ENCODE data around the gene NOC3L. TPM values are rescaled to one million over a fixed set of nuclear protein-coding genes. Genes with fewer than 3 reads are reported as not detected.

Gene NOC3L
- total RNA-seq, 1 donor from 2014 or later, result 20.9 TPM

GRCh38 chr10:94320285-94320914 is 42.3 kb downstream of the NOC3L start:
- Histone ChIP-seq H3K4me1 (no peaks in the 10 kb centered on the region), H3K27me3 (no peaks in the 10 kb centered on the region), H3K4me3 (no peak overlapping the region), H3K36me3 (peaks cover 23% of the 10 kb centered on the region), H3K27ac (no peak overlapping the region), H3K9me3 (no peaks in the 10 kb centered on the region)
- DNase-seq, result no peak
- ATAC-seq, result peak; percentile 61
- intact Hi-C loops (cut with DNase I), result no loop called here
- TF ChIP-seq CTCF (IDR thresholded peaks at IDR 0.05), result peak; percentile 87

GRCh38 chr10:94316560-94316959 is 46.2 kb downstream of the NOC3L start:
- TF ChIP-seq CTCF (IDR thresholded peaks at IDR 0.05), result no peak
- no peaks in the 10 kb centered on the region for H3K9me3 ChIP-seq
- H3K27ac ChIP-seq, result no peak overlapping the region
- H3K4me1 ChIP-seq, result no peaks in the 10 kb centered on the region
- no peak overlapping the region for H3K4me3 ChIP-seq
- no peak for ATAC-seq
- intact Hi-C loops (cut with DNase I), result no loop called here
- no peaks in the 10 kb centered on the region for H3K27me3 ChIP-seq
- no peak for DNase-seq
- peaks cover under 1% of the 10 kb centered on the region for H3K36me3 ChIP-seq

- no peak for DNase-seq
Measured at GRCh38 chr10:94315975-94316464, 46.7 kb downstream of the NOC3L start.

GRCh38 chr10:94315024-94315451 is 47.7 kb downstream of the NOC3L start:
- H3K36me3 ChIP-seq, result no peaks in the 10 kb centered on the region
- no peak overlapping the region for H3K4me3 ChIP-seq
- no peak overlapping the region for H3K27ac ChIP-seq
- no peak for ATAC-seq
- no peak for TF ChIP-seq CTCF (IDR thresholded peaks at IDR 0.05)
- H3K4me1 ChIP-seq, result no peaks in the 10 kb centered on the region
- DNase-seq, result no peak
- no peaks in the 10 kb centered on the region for H3K9me3 ChIP-seq
- intact Hi-C loops (cut with DNase I), result no loop called here
- no peaks in the 10 kb centered on the region for H3K27me3 ChIP-seq

More at GRCh38 chr10:94315975-94316464, 46.7 kb downstream of the NOC3L start:
- no peaks in the 10 kb centered on the region for H3K4me1 ChIP-seq
- intact Hi-C loops (cut with DNase I), result no loop called here
- no peak overlapping the region for H3K4me3 ChIP-seq
- no peaks in the 10 kb centered on the region for H3K27me3 ChIP-seq
- H3K36me3 ChIP-seq, result no peaks in the 10 kb centered on the region
- no peak overlapping the region for H3K27ac ChIP-seq
- H3K9me3 ChIP-seq, result no peaks in the 10 kb centered on the region
- no peak for TF ChIP-seq CTCF (IDR thresholded peaks at IDR 0.05)
- ATAC-seq, result no peak

GRCh38 chr10:94310369-94310768 is 52.4 kb downstream of the NOC3L start:
- no peak for DNase-seq
- H3K27ac ChIP-seq, result no peak overlapping the region
- ATAC-seq, result no peak
- H3K9me3 ChIP-seq, result no peaks in the 10 kb centered on the region
- peaks cover 6% of the 10 kb centered on the region for H3K36me3 ChIP-seq
- no peak overlapping the region for H3K4me3 ChIP-seq
- intact Hi-C loops (cut with DNase I), result no loop called here
- H3K4me1 ChIP-seq, result no peaks in the 10 kb centered on the region
- no peak for TF ChIP-seq CTCF (IDR thresholded peaks at IDR 0.05)
- H3K27me3 ChIP-seq, result no peaks in the 10 kb centered on the region
